GM23338 (cell line): ENCODE measurements around the gene OOEP. TPM values are rescaled to one million over a fixed set of nuclear protein-coding genes. Genes with fewer than 3 reads are reported as not detected.
A peak's percentile ranks its signal among the peaks of the same experiment; 100 is the strongest.

Experiments
- ATAC-seq: fragments of 200-7000 bp; cut with Tn5 transposase; 3 replicates; pipeline ENCODE4 v1.9.1; 2020
- DNase-seq: peaks from one replicate; pipeline ENCODE4 v3.0.0-alpha.2; 2015; ENCODE audit warnings: low spot score
- H2AFZ ChIP-seq: fragments of 200-600 bp; sonication (generic); 2 replicates; pipeline ENCODE4 v1.8.0; 2016; ENCODE audit warnings: antibody characterized with exemption, mild to moderate bottlenecking, moderate library complexity
- H3F3A ChIP-seq: fragments of 200-600 bp; sonication (generic); replicated peaks from 2 replicates; pipeline ENCODE4 v1.8.0; 2017; ENCODE audit warnings: antibody characterized with exemption, mixed run types, low read depth
- H3K27ac ChIP-seq: fragments of 200-600 bp; sonication (generic); 2 replicates; pipeline ENCODE4 v1.6.1; 2016; ENCODE audit warnings: low read depth
- H3K27me3 ChIP-seq: fragments of 200-600 bp; sonication (generic); 2 replicates; pipeline ENCODE4 v1.8.0; 2016; ENCODE audit warnings: mild to moderate bottlenecking, mixed run types, moderate library complexity; ENCODE audit not compliant: insufficient read depth
- H3K36me3 ChIP-seq: fragments of 200-600 bp; sonication (generic); 2 replicates; pipeline ENCODE4 v1.8.0; 2016; ENCODE audit warnings: mild to moderate bottlenecking; ENCODE audit not compliant: insufficient read depth
- H3K4me1 ChIP-seq: fragments of 200-600 bp; sonication (generic); 2 replicates; pipeline ENCODE4 v1.8.0; 2016; ENCODE audit warnings: mild to moderate bottlenecking, moderate library complexity; ENCODE audit not compliant: insufficient read depth
- H3K4me2 ChIP-seq: fragments of 200-600 bp; sonication (generic); 2 replicates; pipeline ENCODE4 v1.7.1; 2017; ENCODE audit warnings: mixed run types
- H3K4me3 ChIP-seq: fragments of 200-600 bp; sonication (generic); 2 replicates; pipeline ENCODE4 v1.6.1; 2016; ENCODE audit warnings: mixed run types
- H3K79me2 ChIP-seq: fragments of 200-600 bp; sonication (generic); replicated peaks from 2 replicates; pipeline ENCODE4 v1.8.0; 2017; ENCODE audit warnings: mild to moderate bottlenecking; ENCODE audit not compliant: insufficient read depth
- H3K9me2 ChIP-seq: fragments of 200-600 bp; sonication (generic); 2 replicates; pipeline ENCODE4 v1.8.0; 2017; ENCODE audit not compliant: insufficient read depth
- H4K20me1 ChIP-seq: fragments of 200-600 bp; sonication (generic); replicated peaks from 2 replicates; pipeline ENCODE4 v1.8.0; 2017; ENCODE audit warnings: mild to moderate bottlenecking; ENCODE audit not compliant: insufficient read depth
- H3K27ac Mint-ChIP-seq: 2 replicates; pipeline ENCODE4 v1.8.0; 2020; ENCODE audit warnings: inconsistent platforms, mild to moderate bottlenecking, moderate library complexity, mixed read lengths
- H3K27me3 Mint-ChIP-seq: 3 replicates; pipeline ENCODE4 v1.8.0; 2022; ENCODE audit warnings: low read depth, mild to moderate bottlenecking, moderate library complexity, mixed read lengths, inconsistent platforms; ENCODE audit not compliant: insufficient read depth, poor library complexity
- H3K36me3 Mint-ChIP-seq: 3 replicates; pipeline ENCODE4 v1.8.0; 2021; ENCODE audit warnings: low read depth, mild to moderate bottlenecking, inconsistent platforms, moderate library complexity, mixed read lengths
- H3K4me1 Mint-ChIP-seq: 3 replicates; pipeline ENCODE4 v1.8.0; 2020; ENCODE audit warnings: mild to moderate bottlenecking, inconsistent platforms, mixed read lengths
- H3K4me3 Mint-ChIP-seq: 3 replicates; pipeline ENCODE4 v1.8.0; 2021; ENCODE audit warnings: moderate library complexity, mild to moderate bottlenecking, inconsistent platforms, mixed read lengths
- H3K9me3 Mint-ChIP-seq: 3 replicates; pipeline ENCODE4 v1.8.0; 2020; ENCODE audit warnings: moderate library complexity, mild to moderate bottlenecking, inconsistent platforms, mixed read lengths
- CREB1 ChIP-seq: fragments of 250-450 bp; sonication (Bioruptor Pico); IDR thresholded peaks from 2 replicates; pipeline ENCODE4 v1.5.0; 2020; ENCODE audit warnings: low read depth, mild to moderate bottlenecking, moderate library complexity
- CTCF ChIP-seq, 2 experiments: fragments of 200-600 bp in 1 of 2; sonication (generic) in 1 of 2; conservative IDR thresholded peaks; 2 replicates each; pipeline versions ENCODE4 v1.5.1 to v1.6.1; 2016 to 2017; ENCODE audit warnings: antibody characterized with exemption in 2 of 2, low read depth in 2 of 2, mild to moderate bottlenecking in 2 of 2, moderate library complexity in 1 of 2
- ETS1 ChIP-seq: IDR thresholded peaks from 2 replicates; pipeline ENCODE4 v1.6.1; 2016; ENCODE audit warnings: antibody characterized with exemption
- EZH2 ChIP-seq: fragments of 200-600 bp; sonication (generic); IDR thresholded peaks from one replicate; pipeline ENCODE4 v1.8.0; 2017; ENCODE audit warnings: antibody characterized with exemption, mild to moderate bottlenecking, low read depth; ENCODE audit not compliant: unreplicated experiment
- EZH2phosphoT487 ChIP-seq: fragments of 200-600 bp; sonication (generic); IDR thresholded peaks from one replicate; pipeline ENCODE4 v1.8.1; 2018; ENCODE audit warnings: antibody characterized with exemption; ENCODE audit not compliant: unreplicated experiment
- JUNB ChIP-seq: IDR thresholded peaks from one replicate; pipeline ENCODE4 v1.6.1; 2016; ENCODE audit warnings: antibody characterized with exemption; ENCODE audit not compliant: unreplicated experiment
- NANOG ChIP-seq: IDR thresholded peaks from 2 replicates; pipeline ENCODE4 v1.6.1; 2016; ENCODE audit warnings: antibody characterized with exemption, borderline replicate concordance
- POLR2AphosphoS5 ChIP-seq: IDR thresholded peaks from 2 replicates; pipeline ENCODE4 v1.6.1; 2016; ENCODE audit warnings: antibody characterized with exemption, low read depth
- REST ChIP-seq: IDR thresholded peaks from one replicate; pipeline ENCODE4 v1.6.1; 2018; ENCODE audit warnings: antibody characterized with exemption; ENCODE audit not compliant: unreplicated experiment
- STAT1 ChIP-seq: IDR thresholded peaks from one replicate; pipeline ENCODE4 v1.6.1; 2016; ENCODE audit warnings: antibody characterized with exemption; ENCODE audit not compliant: unreplicated experiment
- ZNF114 ChIP-seq: fragments of 250-450 bp; sonication (Bioruptor Pico); IDR thresholded peaks from 2 replicates; pipeline ENCODE4 v1.5.0; 2020; ENCODE audit warnings: mild to moderate bottlenecking, moderate library complexity
- ZNF331 ChIP-seq: fragments of 250-450 bp; sonication (Bioruptor Pico); IDR thresholded peaks from 2 replicates; pipeline ENCODE4 v1.5.0; 2020; ENCODE audit warnings: low read depth, mild to moderate bottlenecking, moderate library complexity
- ZNF462 ChIP-seq: fragments of 250-450 bp; sonication (Bioruptor Pico); IDR thresholded peaks from 2 replicates; pipeline ENCODE4 v1.5.0; 2020; ENCODE audit warnings: mild to moderate bottlenecking, moderate library complexity
- long read RNA-seq: library from polyadenylated mRNA; unstranded; transcript quantifications from one replicate; pipeline ENCODE4 v2.0.0, GENCODE V29; 2020; ENCODE audit not compliant: unreplicated experiment
- polyA plus RNA-seq: library from polyadenylated mRNA; unstranded; fragments of >200 nt; fragmentation: Nextera tagmentation; extraction: Ambion mirVana; gene quantifications from 2 replicates; pipeline ENCODE4 v1.2.1, GENCODE V29; 2016
- total RNA-seq: library from RNA; depleted of rRNA; stranded (reverse); fragments of >200 nt; shearing (Covaris generic); gene quantifications from 2 replicates; pipeline ENCODE4 v1.2.3, GENCODE V29; 2014; rRNA removed

The OOEP gene
- total RNA-seq (not detected in 2 replicates), polyA plus RNA-seq (0.73 and 2.1 TPM in 2 replicates)
- long read RNA-seq: 0 reads

- no peaks in the 10 kb centered on the region for H3K36me3 Mint-ChIP-seq
- H3K4me3 ChIP-seq: no peak within 1 kb of the TSS
- DNase-seq (no peak), ATAC-seq (no peak)
- no peaks in the 10 kb centered on the region for H3K79me2 ChIP-seq
- no peaks in the 10 kb centered on the region for H3F3A ChIP-seq
- H3K27ac ChIP-seq: no peak within 1 kb of the TSS
- H3K27me3 ChIP-seq: no peaks in the 10 kb centered on the region
- H2AFZ ChIP-seq: 0 out of 2 replicates have a peak within 1 kb of the TSS, but pooled peaks have one; percentile 16
- peaks cover 10% of the 10 kb centered on the region; the same call in 2 of the 3 replicates for H3K9me3 Mint-ChIP-seq
- H3K27me3 Mint-ChIP-seq: peaks cover 2% of the 10 kb centered on the region
- H3K4me3 Mint-ChIP-seq: no peak within 1 kb of the TSS
- H3K36me3 ChIP-seq: no peaks in the 10 kb centered on the region
- no peaks in the 10 kb centered on the region for H4K20me1 ChIP-seq
- H3K4me2 ChIP-seq: no peak within 1 kb of the TSS
- TF ChIP-seq ETS1: no peak
- no peak for TF ChIP-seq STAT1
- no peak for TF ChIP-seq REST
- no peak for TF ChIP-seq ZNF462 (CRISPR knock-in tag)
- TF ChIP-seq CREB1: no peak
- no peak for TF ChIP-seq EZH2phosphoT487
- TF ChIP-seq JUNB: no peak
- no peak for TF ChIP-seq NANOG
- no peak for TF ChIP-seq ZNF331 (CRISPR knock-in tag)
- no peak for TF ChIP-seq POLR2AphosphoS5
- TF ChIP-seq ZNF114: no peak
- no peak for TF ChIP-seq EZH2
- TF ChIP-seq CTCF (conservative IDR thresholded peaks at IDR 0.05; ENCODE audit: low read depth in 2 of 2): no peak
- H3K27ac Mint-ChIP-seq: no peak within 1 kb of the TSS
- H3K9me2 ChIP-seq: no peaks in the 10 kb centered on the region
- peaks cover 8% of the 10 kb centered on the region for H3K4me1 Mint-ChIP-seq
- H3K4me1 ChIP-seq: peaks cover 11% of the 10 kb centered on the region; the same call in 1 of the 2 replicates
Measured at GRCh38 chr6:73369563-73369962, at the start of gene OOEP. TSS of gene OOEP (minus strand) at chr6:73369897. CDS start at chr6:73369792, 105 bp downstream.
